NCI-H1048 (cell line): Measurements from ENCODE around the gene TTC32.

Experiments
- DNase-seq: peaks from one replicate; lab custom pipeline; 2025; lab: John Stamatoyannopoulos, UW

Gene TTC32

GRCh38 chr2:19850056-19851050 is 51.4 kb downstream of the TTC32 start:
- no peak for DNase-seq

- DNase-seq, result no peak
Measured at GRCh38 chr2:19848952-19849351, 52.8 kb downstream of the TTC32 start.

- DNase-seq, result no peak
Measured at GRCh38 chr2:19848029-19848750, 53.6 kb downstream of the TTC32 start.

GRCh38 chr2:19847486-19847885 is 54.3 kb downstream of the TTC32 start:
- no peak for DNase-seq
